ENCODE measurements around the gene TCN1. TPM values are rescaled to one million over a fixed set of nuclear protein-coding genes. Genes with fewer than 3 reads are reported as not detected.
"Not testable (repeated sequence)": the region's sequence is repeated elsewhere in the genome, so short reads cannot be mapped to it uniquely, and the experiment has no call there.

The TCN1 gene
- total RNA-seq, 4 donors from 2014 or later, result not detected

DNA sequence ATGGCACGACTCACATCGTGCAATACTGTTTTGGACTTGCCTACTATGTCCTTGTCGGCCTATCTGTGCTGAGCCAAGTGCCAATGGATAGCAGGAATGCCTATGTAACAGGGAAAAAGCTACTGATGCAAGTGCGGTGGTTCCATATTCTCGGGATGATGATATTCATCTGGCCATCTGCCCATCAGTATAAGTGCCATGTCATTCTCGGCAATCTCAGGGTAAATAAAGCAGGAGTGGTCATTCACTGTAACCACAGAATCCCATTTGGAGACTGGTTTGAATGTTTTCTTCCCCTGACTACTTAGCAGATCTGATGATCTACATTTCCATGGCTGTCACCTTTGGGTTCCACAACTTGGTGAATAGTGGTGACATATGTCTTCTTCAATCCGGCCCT is 32.4 kb upstream of the TCN1 start:
- H3K36me3 ChIP-seq, result no peaks in the 10 kb centered on the region
- no peak for TF ChIP-seq POLR2A (IDR thresholded peaks at IDR 0.05)
- TF ChIP-seq, protein P1, sequence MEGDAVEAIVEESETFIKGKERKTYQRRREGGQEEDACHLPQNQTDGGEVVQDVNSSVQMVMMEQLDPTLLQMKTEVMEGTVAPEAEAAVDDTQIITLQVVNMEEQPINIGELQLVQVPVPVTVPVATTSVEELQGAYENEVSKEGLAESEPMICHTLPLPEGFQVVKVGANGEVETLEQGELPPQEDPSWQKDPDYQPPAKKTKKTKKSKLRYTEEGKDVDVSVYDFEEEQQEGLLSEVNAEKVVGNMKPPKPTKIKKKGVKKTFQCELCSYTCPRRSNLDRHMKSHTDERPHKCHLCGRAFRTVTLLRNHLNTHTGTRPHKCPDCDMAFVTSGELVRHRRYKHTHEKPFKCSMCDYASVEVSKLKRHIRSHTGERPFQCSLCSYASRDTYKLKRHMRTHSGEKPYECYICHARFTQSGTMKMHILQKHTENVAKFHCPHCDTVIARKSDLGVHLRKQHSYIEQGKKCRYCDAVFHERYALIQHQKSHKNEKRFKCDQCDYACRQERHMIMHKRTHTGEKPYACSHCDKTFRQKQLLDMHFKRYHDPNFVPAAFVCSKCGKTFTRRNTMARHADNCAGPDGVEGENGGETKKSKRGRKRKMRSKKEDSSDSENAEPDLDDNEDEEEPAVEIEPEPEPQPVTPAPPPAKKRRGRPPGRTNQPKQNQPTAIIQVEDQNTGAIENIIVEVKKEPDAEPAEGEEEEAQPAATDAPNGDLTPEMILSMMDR (IDR thresholded peaks at IDR 0.05), result no peak
- intact Hi-C loops (cut with DNase I; ENCODE audit: low total_unique reads), result no loop called here
- no peaks in the 10 kb centered on the region for H3K9me3 ChIP-seq
- H3K27me3 ChIP-seq, result no peaks in the 10 kb centered on the region
- H3K27ac ChIP-seq, result no peak overlapping the region
- no peak for DNase-seq
- H3K4me3 ChIP-seq, result no peak overlapping the region
- H3K4me1 ChIP-seq, result no peaks in the 10 kb centered on the region

DNA sequence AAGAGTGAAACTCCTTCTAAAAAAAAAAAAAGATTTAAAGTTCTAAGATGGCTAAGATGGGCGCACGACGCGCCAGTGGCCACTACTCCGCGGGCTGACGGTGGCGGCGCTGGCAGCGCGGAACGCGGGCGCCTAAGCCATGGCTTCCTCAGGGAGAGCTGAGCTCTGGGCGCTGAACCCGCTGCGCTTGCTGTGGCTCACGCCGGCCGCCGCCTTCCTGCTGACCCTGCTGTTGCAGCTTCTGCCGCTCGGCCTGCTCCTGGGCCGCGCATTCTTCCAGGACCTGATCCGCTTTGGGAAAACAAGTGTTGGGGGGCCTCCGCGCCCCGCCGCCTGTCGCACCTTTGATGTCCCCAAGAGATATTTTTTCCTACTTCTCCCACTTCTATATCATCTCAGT is 31.8 kb upstream of the TCN1 start:
- no peak for DNase-seq
- Histone ChIP-seq H3K36me3 (no peaks in the 10 kb centered on the region), H3K4me1 (no peaks in the 10 kb centered on the region), H3K27me3 (no peaks in the 10 kb centered on the region), H3K27ac (no peak overlapping the region), H3K9me3 (no peaks in the 10 kb centered on the region), H3K4me3 (no peak overlapping the region)
- TF ChIP-seq, protein P1 (IDR thresholded peaks at IDR 0.05), result no peak
- no peak for TF ChIP-seq POLR2A (IDR thresholded peaks at IDR 0.05)
- intact Hi-C loops (cut with DNase I; ENCODE audit: low total_unique reads), result no loop called here

DNA sequence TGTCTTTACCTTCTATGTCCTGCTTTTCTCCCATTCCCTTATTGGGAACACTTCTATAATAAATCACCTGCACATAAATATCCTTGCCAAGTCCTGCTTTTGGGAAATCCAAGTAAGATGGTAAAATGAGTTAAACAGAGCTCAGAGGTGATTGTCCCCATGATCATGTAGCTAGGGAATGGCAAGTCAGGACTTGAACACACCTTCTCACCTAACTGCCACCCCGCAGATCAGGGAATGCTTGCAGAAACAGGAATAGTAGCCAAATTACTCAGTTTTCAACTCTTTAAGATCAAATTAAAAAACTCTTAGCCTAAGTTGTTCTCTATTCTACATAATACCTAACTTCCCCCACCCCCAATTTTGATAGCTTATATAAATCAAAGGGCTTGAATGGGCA is 28.3 kb upstream of the TCN1 start:
- TF ChIP-seq, protein P1 (IDR thresholded peaks at IDR 0.05), result no peak
- no peak for TF ChIP-seq POLR2A (IDR thresholded peaks at IDR 0.05)
- intact Hi-C loops (cut with DNase I; ENCODE audit: low total_unique reads), result no loop called here

DNA sequence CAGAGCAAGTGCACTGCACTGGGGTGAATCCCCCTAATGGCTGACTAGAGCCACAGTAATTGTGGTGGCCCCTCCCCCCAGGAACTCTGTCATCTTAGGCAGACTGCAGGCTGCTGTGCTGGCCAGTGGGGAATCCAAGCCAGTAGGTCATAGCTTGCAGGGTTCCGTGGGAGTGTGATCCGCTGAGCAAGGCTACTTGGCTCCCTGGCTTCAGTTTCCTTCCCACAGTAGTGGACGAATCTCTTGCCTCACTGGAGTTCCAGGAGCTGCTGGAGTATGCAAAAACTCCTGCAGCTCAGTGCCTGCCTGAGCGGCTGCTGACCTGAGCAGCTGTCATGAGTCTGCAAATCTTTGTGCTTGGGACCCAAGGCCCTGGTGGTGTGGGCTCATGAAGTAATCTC is 25.5 kb upstream of the TCN1 start:
- intact Hi-C loops (cut with DNase I; ENCODE audit: low total_unique reads), result no loop called here
- H3K4me3 ChIP-seq, result no peak overlapping the region
- no peak for DNase-seq
- H3K4me1 ChIP-seq, result no peaks in the 10 kb centered on the region
- no peaks in the 10 kb centered on the region for H3K9me3 ChIP-seq
- TF ChIP-seq, protein P1 (IDR thresholded peaks at IDR 0.05), result no peak
- no peak for TF ChIP-seq POLR2A (IDR thresholded peaks at IDR 0.05)
- no peak overlapping the region for H3K27ac ChIP-seq
- no peaks in the 10 kb centered on the region for H3K27me3 ChIP-seq
- H3K36me3 ChIP-seq, result no peaks in the 10 kb centered on the region

More for the DNA sequence above, 28.3 kb upstream of the TCN1 start:
- Histone ChIP-seq H3K36me3 (no peaks in the 10 kb centered on the region), H3K4me3 (no peak overlapping the region), H3K4me1 (no peaks in the 10 kb centered on the region), H3K9me3 (no peaks in the 10 kb centered on the region), H3K27me3 (no peaks in the 10 kb centered on the region), H3K27ac (no peak overlapping the region)
- no peak for DNase-seq

DNA sequence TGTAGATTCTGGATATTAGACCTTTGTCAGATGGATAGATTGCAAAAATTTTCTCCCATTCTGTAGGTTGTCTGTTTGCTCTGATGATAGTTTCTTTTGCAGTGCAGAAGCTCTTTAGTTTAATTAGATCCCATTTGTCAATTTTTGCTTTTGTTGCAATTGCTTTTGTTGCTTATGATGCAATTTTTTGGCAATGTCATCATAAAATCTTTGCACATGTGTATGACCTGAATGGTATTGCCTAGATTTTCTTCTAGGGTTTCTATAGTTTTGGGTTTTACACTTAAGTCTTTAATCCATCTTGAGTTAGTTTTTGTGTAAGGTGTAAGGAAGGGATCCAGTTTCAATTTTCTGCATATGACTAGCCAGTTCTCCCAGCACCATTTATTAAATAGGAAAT is 20.9 kb upstream of the TCN1 start:
- intact Hi-C loops (cut with DNase I; ENCODE audit: low total_unique reads), result not testable (repeated sequence)

DNA sequence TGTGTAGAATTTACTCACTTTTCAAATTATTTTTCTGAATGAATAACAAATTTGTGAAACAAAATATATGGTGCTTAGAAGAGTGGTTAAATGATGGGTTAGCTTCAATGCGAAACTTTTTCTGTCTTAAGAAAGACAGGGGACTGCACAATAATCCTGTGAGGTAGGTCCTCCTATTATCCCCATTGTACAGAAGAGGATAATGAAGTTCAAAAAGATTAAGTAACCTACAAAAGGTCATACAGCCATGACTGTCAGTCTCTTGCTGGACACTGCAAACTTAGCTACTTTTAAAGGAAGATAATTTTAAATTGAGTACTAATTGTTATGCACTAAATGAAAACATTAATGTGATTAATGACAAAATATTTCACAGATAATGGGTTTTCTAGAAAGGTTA is 17.3 kb upstream of the TCN1 start:
- DNase-seq, result no peak
- no peak overlapping the region for H3K27ac ChIP-seq
- H3K36me3 ChIP-seq, result no peaks in the 10 kb centered on the region
- no peak overlapping the region for H3K4me3 ChIP-seq
- TF ChIP-seq, protein P1 (IDR thresholded peaks at IDR 0.05), result no peak
- TF ChIP-seq POLR2A (IDR thresholded peaks at IDR 0.05), result no peak
- H3K9me3 ChIP-seq, result no peaks in the 10 kb centered on the region
- H3K4me1 ChIP-seq, result no peaks in the 10 kb centered on the region
- H3K27me3 ChIP-seq, result no peaks in the 10 kb centered on the region
- intact Hi-C loops (cut with DNase I; ENCODE audit: low total_unique reads), result no loop called here

More for the DNA sequence above, 20.9 kb upstream of the TCN1 start:
- H3K27ac ChIP-seq, H3K27me3 ChIP-seq, H3K4me3 ChIP-seq, H3K36me3 ChIP-seq, H3K4me1 ChIP-seq, DNase-seq, H3K9me3 ChIP-seq: not testable (repeated sequence)

Data from uterus (tissue), 4 donors.